T-helper 17 cell (primary cell): ENCODE measurements around the gene SH3RF2. TPM values are rescaled to one million over a fixed set of nuclear protein-coding genes. Genes with fewer than 3 reads are reported as not detected.

Experiments
- ATAC-seq: fragments of 150-1000 bp; cut with Tn5 transposase; 2 replicates; pipeline ENCODE4 v1.10.0; 2021; ENCODE audit warnings: mild to moderate bottlenecking, moderate library complexity
- DNase-seq, 3 donors: peaks; one replicate each; pipeline versions ENCODE4 v3.0.0 to v3.0.0-alpha.2; 2020 to 2021
- H3K9me3 ChIP-seq: one replicate; pipeline ENCODE4 v1.7.0; 2013; ENCODE audit warnings: low read length, mild to moderate bottlenecking; ENCODE audit not compliant: control insufficient read depth, poor library complexity, severe bottlenecking
- H3K27ac Mint-ChIP-seq: one replicate; pipeline ENCODE4 v1.8.0; 2022; ENCODE audit warnings: mild to moderate bottlenecking, moderate library complexity, mixed read lengths
- H3K27me3 Mint-ChIP-seq: one replicate; pipeline ENCODE4 v1.8.0; 2022; ENCODE audit warnings: mixed read lengths
- H3K36me3 Mint-ChIP-seq: one replicate; pipeline ENCODE4 v1.8.0; 2022; ENCODE audit warnings: low read depth, mixed read lengths
- H3K4me1 Mint-ChIP-seq: one replicate; pipeline ENCODE4 v1.8.0; 2022; ENCODE audit warnings: mild to moderate bottlenecking, mixed read lengths
- H3K4me3 Mint-ChIP-seq: one replicate; pipeline ENCODE4 v1.8.0; 2022; ENCODE audit warnings: mild to moderate bottlenecking, moderate library complexity, mixed read lengths
- total RNA-seq, 4 donors: library from RNA in 2 of 4; stranded (reverse) in 2 of 4; gene quantifications; one replicate each; pipeline ENCODE4 v1.2.3 and lab custom pipeline; 2022 to 2026

The SH3RF2 gene
- total RNA-seq, 2 donors from 2014 or later, result 0.60 TPM; not detected in 1

DNA sequence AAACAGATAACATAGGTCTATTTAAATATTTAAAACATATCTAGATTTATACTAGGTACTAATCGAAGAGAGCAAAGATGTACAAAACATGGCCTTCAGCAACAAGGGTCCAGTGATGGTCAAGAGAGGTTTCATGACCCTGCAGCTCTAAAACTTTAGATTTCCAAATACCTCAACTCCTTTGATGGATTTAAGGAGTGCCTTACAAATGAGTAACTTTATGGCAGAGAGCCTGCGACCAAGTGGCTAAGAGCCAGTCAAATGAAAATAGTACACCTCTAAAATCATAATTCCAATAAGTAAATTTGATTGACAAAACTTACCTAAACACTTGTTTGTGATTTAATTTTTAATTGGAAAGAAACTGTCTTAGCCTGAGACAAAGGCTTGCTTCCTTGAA, 4.7 kb upstream of the SH3RF2 start:
- Mint-ChIP-seq H3K27me3 (peaks cover 45% of the 10 kb centered on the region), H3K36me3 (no peaks in the 10 kb centered on the region), H3K27ac (no peak overlapping the region), H3K4me3 (no peak overlapping the region), H3K4me1 (peaks cover 5% of the 10 kb centered on the region)
- H3K9me3 ChIP-seq, result no peaks in the 10 kb centered on the region
- DNase-seq (no peak), ATAC-seq (no peak)

- no peaks in the 10 kb centered on the region for H3K9me3 ChIP-seq
- Mint-ChIP-seq H3K4me3 (no peak overlapping the region), H3K4me1 (peaks cover 8% of the 10 kb centered on the region), H3K27me3 (peaks cover 71% of the 10 kb centered on the region), H3K36me3 (no peaks in the 10 kb centered on the region), H3K27ac (no peak overlapping the region)
- ATAC-seq (no peak), DNase-seq (no peak)
These were observed 2.1 kb upstream of the SH3RF2 start for GRCh38 chr5:145934276-145934675.

GRCh38 chr5:145937432-145938250, 1.3 kb downstream of the SH3RF2 start:
- ATAC-seq (no peak), DNase-seq (no peak)
- Mint-ChIP-seq H3K4me1 (peaks cover 10% of the 10 kb centered on the region), H3K4me3 (no peak overlapping the region), H3K27ac (no peak overlapping the region), H3K27me3 (peaks cover 71% of the 10 kb centered on the region), H3K36me3 (no peaks in the 10 kb centered on the region)
- H3K9me3 ChIP-seq, result no peaks in the 10 kb centered on the region

- ATAC-seq (no peak), DNase-seq (no peak)
- peaks cover 70% of the 10 kb centered on the region for H3K27me3 Mint-ChIP-seq
- no peaks in the 10 kb centered on the region for H3K36me3 Mint-ChIP-seq
- H3K9me3 ChIP-seq, result no peaks in the 10 kb centered on the region
- H3K4me3 Mint-ChIP-seq, result no peak overlapping the region
- H3K27ac Mint-ChIP-seq, result no peak overlapping the region
- peaks cover 12% of the 10 kb centered on the region for H3K4me1 Mint-ChIP-seq
These were observed 2.6 kb downstream of the SH3RF2 start for GRCh38 chr5:145938776-145939539.

GRCh38 chr5:145939540-145940065, 3.2 kb downstream of the SH3RF2 start:
- no peak overlapping the region for H3K4me3 Mint-ChIP-seq
- H3K36me3 Mint-ChIP-seq, result no peaks in the 10 kb centered on the region
- no peak for ATAC-seq
- H3K27ac Mint-ChIP-seq, result no peak overlapping the region
- no peak for DNase-seq
- peaks cover 66% of the 10 kb centered on the region for H3K27me3 Mint-ChIP-seq
- peaks cover 12% of the 10 kb centered on the region for H3K4me1 Mint-ChIP-seq
- no peaks in the 10 kb centered on the region for H3K9me3 ChIP-seq

DNA sequence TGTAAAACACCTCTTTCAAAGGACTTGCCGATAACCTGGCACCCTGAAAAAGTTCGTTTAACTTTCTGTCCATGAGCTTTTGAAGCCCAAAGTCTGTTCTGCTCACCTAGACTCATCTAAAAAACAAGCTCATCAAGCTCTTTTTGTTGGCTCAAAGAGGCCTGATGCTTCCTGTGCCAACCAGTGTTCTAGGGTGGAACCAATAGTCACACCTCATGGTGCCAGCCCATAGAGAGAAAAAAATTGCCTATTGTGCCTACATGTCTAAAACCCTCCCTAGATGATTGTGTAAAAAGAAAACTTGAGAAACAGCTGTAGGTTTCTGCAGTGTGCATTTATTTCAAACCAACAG, 4.7 kb downstream of the SH3RF2 start:
- DNase-seq (no peak), ATAC-seq (no peak)
- H3K9me3 ChIP-seq, result no peaks in the 10 kb centered on the region
- Mint-ChIP-seq H3K27ac (no peak overlapping the region), H3K4me1 (peaks cover 15% of the 10 kb centered on the region), H3K36me3 (no peaks in the 10 kb centered on the region), H3K4me3 (no peak overlapping the region), H3K27me3 (peaks cover 68% of the 10 kb centered on the region)

- DNase-seq (no peak), ATAC-seq (no peak)
- Mint-ChIP-seq H3K4me3 (no peak overlapping the region), H3K27ac (no peak overlapping the region), H3K4me1 (peaks cover 11% of the 10 kb centered on the region), H3K27me3 (peaks cover 67% of the 10 kb centered on the region), H3K36me3 (no peaks in the 10 kb centered on the region)
- H3K9me3 ChIP-seq, result no peaks in the 10 kb centered on the region
These were observed 5.2 kb downstream of the SH3RF2 start for GRCh38 chr5:145941448-145942130.

DNA sequence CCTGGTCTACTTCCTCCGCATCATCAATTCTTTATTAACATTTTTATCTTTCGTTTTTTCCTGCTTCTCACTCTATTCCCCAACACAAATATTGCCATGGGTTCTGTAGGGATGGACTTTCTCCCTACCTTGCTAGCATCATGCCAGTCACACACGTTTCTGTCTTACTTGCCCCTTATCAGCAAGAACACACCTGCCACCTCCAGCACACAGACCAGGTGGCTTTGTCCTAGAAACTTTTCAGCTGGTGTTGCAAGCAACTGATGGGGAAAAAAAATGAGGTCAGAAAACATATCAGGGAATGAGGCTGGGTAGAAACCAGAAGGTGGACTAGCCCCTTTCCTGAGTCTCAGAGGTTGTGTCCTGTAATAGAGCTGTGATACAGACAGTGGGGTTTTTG, 5.8 kb downstream of the SH3RF2 start:
- no peak overlapping the region for H3K4me3 Mint-ChIP-seq
- H3K27me3 Mint-ChIP-seq, result peaks cover 61% of the 10 kb centered on the region
- DNase-seq, result no peak
- no peak overlapping the region for H3K27ac Mint-ChIP-seq
- H3K4me1 Mint-ChIP-seq, result peaks cover 8% of the 10 kb centered on the region
- H3K36me3 Mint-ChIP-seq, result no peaks in the 10 kb centered on the region
- no peak for ATAC-seq
- H3K9me3 ChIP-seq, result no peaks in the 10 kb centered on the region

GRCh38 chr5:145942749-145943148, 6.4 kb downstream of the SH3RF2 start:
- Mint-ChIP-seq H3K4me3 (no peak overlapping the region), H3K36me3 (no peaks in the 10 kb centered on the region), H3K4me1 (peaks cover 8% of the 10 kb centered on the region), H3K27me3 (peaks cover 56% of the 10 kb centered on the region), H3K27ac (no peak overlapping the region)
- no peak for DNase-seq
- no peak for ATAC-seq
- no peaks in the 10 kb centered on the region for H3K9me3 ChIP-seq

DNA sequence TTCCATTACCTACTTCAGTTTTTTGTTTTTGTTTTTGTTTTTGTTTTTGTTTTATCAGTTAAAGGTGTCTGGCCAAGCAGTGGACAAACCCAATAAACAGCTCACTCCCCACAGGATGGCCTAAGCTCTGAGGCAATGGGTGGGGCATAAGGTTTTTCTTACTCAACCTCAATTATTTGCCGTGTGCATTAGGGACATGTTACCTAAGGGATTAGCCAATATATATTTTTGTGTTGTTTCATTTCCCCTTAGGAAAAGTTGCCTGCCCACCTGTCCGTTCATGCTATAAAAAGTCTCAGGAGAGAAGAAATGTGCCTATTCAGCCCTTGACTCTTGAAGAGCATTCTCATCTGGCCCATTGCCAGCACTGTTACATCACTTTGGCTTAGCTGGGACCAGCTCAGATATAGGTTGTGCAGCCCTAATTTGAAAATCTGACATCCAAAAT, 7.3 kb downstream of the SH3RF2 start:
- Mint-ChIP-seq H3K4me3 (no peak overlapping the region), H3K36me3 (no peaks in the 10 kb centered on the region), H3K27ac (no peak overlapping the region), H3K4me1 (peaks cover 8% of the 10 kb centered on the region), H3K27me3 (peaks cover 46% of the 10 kb centered on the region)
- ATAC-seq (no peak), DNase-seq (no peak)
- no peaks in the 10 kb centered on the region for H3K9me3 ChIP-seq

- H3K9me3 ChIP-seq, result no peaks in the 10 kb centered on the region
- peaks cover 8% of the 10 kb centered on the region for H3K4me1 Mint-ChIP-seq
- no peak for ATAC-seq
- H3K27ac Mint-ChIP-seq, result no peak overlapping the region
- H3K27me3 Mint-ChIP-seq, result peaks cover 45% of the 10 kb centered on the region
- no peaks in the 10 kb centered on the region for H3K36me3 Mint-ChIP-seq
- H3K4me3 Mint-ChIP-seq, result no peak overlapping the region
- no peak for DNase-seq
These were observed 8.0 kb downstream of the SH3RF2 start for GRCh38 chr5:145944328-145944727.

GRCh38 chr5:145945620-145946111, 9.3 kb downstream of the SH3RF2 start:
- H3K36me3 Mint-ChIP-seq, result no peaks in the 10 kb centered on the region
- no peak for DNase-seq
- H3K27ac Mint-ChIP-seq, result peak overlapping the region; percentile 57
- H3K27me3 Mint-ChIP-seq, result peaks cover 32% of the 10 kb centered on the region
- H3K4me3 Mint-ChIP-seq, result no peak overlapping the region
- ATAC-seq, result no peak
- H3K4me1 Mint-ChIP-seq, result peaks cover 6% of the 10 kb centered on the region
- H3K9me3 ChIP-seq, result no peaks in the 10 kb centered on the region
